GM19397 (cell line): Measurements from ENCODE around the gene IL18R1.

Experiments
- ATAC-seq: cut with Tn5 transposase; IDR thresholded peaks from one replicate; pipeline ENCODE4 v1.9.1; 2021; ENCODE audit warnings: mild to moderate bottlenecking, moderate library complexity; ENCODE audit not compliant: unreplicated experiment

The IL18R1 gene

DNA sequence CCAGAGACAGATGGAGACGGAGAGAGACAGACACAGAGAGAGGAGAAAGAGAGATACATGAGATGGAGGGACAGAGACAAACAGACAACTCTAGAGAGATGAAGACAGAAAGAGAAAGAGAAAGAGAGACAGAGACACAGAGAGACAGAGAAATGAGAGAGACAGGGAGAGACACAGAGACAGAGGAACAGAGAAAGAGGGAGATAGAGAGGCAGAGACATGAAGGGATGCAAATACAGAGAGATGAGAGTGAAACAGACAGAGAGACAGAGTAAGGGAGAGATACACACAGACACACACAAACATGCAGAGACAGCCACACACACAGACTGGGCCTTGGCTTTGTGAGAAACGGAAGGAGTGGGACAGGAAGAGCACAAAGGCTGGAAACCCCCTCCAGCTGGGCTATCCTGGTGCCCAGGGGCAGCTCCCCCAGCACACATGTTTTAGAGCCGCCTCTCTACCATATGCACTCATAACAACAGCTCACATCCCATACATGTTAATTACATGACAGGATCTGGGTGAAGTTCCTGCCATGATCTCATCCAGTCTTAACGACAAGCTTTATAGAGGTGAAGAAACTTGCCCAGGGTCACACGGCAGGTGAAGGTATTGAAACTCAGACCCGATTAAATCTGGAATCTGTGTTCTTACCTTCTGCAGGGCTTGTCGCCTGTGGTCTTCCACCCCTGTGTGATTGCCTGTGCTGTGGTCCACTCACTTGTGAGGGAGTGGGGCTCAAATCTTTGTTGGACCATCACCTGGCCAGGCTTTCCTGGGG lies 32.4 kb downstream of the IL18R1 start:
- ATAC-seq, result no peak

DNA sequence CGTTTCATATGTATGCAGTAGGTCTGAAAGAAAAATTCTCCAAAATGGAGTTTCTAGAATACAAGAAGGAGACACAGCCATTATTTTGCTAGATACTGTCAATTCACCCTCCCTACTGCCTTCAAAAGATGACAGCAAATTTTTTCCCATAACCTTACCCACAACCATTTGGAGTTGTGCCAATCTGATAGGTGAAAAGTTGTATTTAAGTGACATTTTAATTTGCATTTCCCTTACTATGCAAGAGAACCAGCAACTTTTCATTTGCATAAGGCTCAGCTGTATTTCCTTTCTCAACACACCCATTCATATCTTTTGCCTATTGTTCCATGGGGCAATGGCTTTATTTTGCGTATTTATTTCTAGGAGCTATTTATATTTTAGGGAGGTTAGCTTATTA lies 36.0 kb downstream of the IL18R1 start:
- ATAC-seq, result no peak

DNA sequence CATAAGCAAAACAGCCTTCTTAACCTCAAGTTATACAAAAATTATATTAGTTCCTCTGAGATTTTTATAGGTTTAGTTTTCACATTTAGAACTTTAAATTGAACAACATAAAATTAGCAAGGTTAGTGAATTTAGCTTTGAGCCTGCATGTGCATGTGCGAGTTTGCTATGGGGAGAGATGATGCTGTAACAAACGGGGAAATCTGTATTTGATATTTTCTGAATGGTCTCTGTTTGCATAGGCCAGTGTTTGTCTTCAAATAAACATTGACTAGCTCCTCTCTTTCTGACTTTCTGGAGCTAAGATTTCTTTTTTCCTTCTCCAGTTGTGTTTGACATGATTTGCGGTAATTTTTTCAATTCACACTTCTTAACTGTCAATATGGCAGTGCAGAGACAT lies 36.5 kb downstream of the IL18R1 start:
- no peak for ATAC-seq

DNA sequence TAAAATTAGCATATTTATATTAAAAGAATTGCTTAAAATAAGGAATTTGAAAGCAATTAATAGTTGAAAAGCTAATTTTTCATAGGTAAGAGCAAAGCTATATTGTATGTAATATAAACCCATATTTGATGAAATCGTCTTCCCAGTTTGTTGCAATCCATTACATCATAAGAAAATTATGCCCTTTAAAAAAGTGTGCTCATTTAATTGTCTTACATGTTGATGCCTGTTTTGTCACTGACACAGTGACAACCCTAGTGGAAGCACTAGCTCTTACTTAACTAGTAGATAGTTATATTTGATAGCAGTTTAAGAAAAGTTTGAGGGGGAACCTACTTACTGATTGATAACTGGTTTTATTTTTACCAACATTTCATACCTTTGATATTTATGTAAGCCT lies 37.3 kb downstream of the IL18R1 start:
- ATAC-seq, result no peak

DNA sequence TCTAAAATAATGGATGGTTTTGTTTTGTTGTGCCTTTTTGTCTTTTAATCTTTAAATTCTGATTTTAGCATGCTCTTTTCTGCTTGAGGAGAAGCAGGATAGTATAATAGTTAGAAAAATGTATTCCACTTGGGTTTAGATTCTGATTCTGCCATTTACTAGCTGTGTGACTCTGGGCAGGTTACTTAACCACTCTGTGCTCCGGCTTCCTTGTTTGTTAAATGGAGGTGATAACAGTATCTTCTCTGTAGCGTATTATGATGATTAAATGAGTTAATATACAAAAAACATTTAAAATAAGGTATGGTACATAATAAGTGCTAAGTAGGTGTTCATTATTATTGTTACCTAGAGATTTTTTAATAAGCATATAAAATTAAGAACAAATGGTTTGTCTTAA lies 40.4 kb downstream of the IL18R1 start:
- ATAC-seq, result no peak

DNA sequence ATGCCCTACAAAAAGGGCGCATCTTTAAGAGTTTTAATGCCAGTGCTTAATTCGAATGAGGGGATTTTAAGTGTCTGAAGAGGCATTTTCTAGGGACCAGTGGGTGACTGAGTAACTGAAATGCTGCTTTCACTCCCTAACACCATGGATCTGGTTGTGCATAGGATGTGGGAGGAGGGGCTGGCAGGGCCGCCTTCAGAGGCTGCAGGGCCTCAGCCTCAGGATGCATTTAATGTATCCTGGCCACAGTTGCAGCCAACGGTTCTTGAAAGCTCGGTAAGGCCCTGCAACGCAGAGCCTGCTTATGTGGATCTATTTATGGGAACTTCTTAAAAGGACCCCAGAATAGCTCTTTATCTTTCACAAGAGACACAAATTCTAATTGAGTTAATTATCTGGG lies 41.6 kb downstream of the IL18R1 start:
- ATAC-seq, result no peak

DNA sequence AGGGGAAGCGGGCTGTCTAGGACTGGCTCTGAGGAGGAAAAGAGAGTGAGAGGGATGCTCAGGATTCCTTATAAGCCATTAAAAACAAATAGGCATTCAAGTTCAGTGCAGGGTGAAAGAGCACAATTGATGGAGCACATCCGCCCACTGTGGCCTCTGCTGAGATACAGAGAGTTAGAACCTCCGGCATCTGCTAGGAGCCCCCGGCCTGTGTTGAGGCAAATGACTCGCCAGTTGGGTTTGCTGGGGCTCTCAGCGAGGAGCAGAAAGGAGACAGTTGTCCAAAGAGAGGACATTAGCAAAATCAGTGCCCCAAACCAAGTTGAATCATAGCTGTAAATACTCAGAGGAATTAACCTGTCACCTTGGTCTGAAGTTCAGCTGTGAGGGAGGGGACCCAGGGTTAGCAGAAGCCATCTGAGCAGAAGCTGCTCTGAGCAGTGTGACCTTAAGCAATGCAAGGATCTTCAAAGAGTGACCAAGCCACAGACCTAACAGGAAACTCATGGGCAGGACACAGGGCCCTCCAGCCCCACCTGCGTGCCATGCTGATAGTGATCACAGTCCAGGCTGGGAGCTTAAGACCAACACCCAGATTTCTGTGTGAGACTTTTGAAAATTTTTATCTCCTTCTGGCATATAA lies 44.0 kb downstream of the IL18R1 start:
- ATAC-seq, result no peak

DNA sequence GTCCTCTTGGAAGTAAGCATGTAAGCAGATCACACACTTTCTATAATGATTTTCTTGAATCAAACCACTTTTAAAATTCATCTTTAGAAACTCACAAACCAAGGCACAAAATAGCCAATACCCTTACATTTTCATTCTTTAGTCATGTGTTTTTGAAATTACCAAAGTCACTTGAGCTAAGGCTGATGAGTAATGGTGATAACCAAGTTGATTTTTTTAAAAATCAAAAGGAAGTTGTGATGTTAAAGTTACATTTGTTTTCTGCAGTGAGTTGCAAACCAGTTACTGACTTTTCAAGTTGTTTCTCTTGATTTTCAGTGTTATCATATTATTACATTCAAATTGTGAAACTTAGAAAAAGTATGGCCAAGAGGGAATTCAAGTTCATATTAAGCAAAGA lies 45.9 kb downstream of the IL18R1 start:
- ATAC-seq, result no peak

DNA sequence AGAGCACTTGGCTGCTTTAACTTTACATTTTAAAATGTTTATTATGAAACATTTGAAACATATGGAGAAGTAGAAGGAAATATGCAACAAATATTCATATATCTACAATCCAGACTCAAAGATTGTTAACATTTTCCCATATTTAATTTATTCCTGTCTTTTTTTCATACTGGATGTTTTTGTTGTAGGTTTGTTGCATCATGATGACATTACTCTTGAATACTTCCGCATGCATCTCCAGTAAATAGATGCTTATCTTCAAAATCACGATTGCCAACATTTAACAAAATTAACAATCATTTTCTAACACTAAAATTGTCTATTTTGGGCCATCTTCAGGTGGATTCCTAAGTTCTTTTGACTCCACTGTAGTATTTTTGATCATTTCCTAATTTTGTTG lies 46.3 kb downstream of the IL18R1 start:
- ATAC-seq, result no peak

DNA sequence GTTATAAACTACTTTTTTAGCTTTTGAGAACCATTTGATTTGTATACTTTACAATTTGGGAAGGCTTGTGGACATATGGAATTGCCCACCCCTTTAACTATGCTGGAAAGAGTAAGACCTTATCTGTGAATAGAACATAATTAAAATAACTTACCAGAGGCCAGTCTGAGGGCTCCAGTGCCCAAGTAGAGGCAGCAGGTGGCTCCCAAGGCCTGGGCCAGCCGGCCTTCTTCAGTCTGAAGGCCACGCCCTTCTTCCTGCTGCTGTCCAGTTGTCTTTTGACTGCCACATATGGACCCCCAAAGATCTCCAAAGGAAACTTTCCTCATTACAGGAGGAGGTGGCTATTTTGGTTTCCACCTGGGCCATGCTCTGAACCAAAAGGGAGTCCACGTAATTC lies 55.4 kb downstream of the IL18R1 start:
- ATAC-seq, result no peak

DNA sequence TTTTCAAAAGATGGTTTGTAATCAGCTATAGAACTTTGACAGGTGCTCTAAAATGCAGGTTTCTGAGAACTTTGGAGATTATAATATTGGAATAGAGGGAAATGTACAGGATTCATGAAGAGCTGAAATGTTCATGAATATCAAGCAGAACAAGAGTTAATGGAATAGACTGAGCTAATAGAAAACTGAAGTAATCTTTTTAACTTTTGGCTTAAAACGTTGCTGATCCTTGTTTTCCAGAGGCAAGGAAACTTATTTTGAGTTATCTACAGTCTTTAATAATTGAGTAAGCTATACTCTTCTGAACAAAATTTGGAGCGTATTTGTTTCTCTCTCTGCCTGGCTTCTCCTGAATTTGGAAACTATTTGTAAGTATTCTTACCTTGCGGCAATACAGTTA lies 56.6 kb downstream of the IL18R1 start:
- no peak for ATAC-seq

DNA sequence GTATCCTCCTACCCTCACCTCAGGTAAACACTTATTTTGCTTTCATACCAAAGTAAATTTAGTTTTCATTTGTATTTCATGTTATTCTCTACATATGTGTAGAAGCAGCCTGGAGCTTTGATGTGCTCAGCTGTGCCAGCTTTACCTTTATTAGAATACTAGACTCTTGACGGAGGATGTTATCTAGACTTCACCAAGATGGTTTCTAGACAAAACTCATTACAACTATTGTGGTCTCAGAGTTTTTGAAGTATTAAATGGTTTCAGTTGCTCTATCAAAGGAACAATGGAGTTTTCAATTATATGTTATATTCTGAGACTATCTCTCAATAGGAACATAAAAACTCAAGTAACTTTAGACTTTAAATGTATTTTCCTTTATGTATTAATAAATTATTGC lies 62.4 kb downstream of the IL18R1 start:
- ATAC-seq, result no peak

DNA sequence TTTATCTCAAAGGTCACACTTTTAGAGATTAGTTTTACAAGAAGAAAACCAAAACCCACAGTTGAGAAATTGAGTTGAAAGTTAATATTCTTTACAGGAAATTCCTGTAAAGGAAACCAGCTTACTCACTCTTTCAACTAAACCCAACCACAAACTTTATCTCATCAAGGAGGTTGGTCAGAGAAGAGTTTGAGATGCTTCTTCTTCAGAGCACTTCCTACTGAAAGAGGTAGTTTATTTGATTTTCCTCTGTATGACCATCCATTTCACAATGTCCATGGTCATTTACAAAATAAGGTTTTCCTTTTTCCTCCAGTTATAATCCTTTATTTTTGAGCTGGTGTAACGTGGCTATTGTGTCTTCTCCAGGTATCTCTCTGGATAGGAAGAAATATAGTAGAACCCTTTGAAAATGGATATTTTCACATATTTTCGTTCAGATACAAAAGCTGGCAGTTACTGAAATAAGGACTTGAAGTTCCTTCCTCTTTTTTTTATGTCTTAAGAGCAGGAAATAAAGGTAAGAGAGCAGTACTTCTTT lies 62.9 kb downstream of the IL18R1 start:
- peak; percentile 77 for ATAC-seq

DNA sequence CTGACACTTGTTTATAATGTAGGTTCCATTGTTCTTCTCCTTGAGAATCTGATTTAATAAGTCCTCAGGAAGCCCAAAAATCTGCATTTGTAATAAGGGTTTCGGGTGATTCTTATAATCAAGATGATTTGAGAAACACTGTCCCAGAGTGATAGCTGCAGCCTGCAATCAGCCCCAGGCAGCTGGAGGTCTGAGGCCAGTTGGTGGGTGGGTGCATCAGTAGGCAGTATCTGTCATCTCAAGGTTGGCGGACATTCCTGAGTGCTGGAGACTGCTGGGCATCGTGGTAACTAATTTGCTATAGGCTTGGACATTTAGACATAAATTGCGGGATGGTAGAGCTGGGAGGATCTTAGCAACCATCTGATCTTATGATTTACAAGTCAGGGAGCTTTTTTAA lies 64.7 kb downstream of the IL18R1 start:
- no peak for ATAC-seq

DNA sequence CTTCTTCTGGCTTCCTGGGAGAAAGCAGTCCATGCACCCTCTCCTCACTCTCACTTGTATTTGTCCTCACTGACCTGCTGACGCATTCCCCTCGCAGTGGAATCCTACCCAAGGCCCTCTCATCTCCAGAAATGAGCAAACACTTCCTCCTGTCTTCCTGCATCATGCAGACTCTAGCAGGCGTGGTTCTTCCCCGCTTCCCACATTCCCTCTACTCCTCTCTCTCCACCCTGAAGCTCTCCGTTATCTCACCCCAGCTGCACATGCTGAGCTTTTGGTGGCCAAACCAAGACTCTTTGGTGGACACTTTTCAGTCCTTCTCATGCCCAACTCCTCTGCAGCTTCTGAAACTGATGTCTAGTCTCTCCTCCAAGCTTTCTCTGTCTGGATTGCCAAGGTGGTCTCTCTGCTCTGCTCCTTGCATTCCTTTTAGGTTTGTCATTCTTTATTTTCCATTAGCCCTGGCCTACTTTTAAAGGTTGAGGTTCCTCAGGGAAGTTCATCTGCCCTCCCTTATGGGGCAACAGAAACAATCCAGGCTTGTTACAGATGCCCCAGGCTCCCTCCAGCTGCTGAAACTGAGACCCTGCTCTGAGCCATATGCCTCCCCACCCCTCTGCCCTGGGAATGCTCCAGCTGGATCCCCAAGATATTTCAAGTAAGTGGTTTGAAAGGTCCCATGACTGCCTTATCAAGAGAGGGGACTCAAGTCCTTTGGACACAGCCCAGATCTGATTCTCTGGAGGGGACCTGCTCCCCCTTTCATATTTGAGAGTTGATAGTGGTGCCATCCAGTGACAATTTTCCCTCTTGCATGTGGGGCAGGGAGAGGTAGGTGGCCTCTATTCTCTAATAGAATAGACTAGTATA lies 66.5 kb downstream of the IL18R1 start:
- ATAC-seq, result no peak

DNA sequence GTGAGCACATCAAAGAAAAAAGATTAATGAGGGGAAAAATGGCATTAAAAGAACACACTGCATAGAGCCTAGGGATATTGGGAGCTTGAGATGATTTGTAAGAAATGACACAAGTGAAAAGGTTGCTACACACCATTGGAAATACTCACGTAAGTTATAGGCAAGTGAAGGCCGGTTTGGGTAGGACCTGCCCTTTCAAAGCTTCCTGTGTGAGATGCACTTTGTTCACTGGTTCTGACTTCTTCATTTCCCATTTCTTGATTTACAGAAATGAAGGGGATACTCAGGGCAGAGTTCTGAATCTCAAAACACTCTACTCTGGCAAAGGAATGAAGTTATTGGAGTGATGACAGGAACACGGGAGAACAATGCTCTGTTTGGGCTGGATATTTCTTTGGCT lies 67.3 kb downstream of the IL18R1 start, which contains the start of gene IL18RAP:
Gene IL18RAP, plus strand, starts transcription at position 251 of the 400 bp plus-strand sequence. Its CDS starts 118 bp downstream, at position 369.
- ATAC-seq, result no peak

DNA sequence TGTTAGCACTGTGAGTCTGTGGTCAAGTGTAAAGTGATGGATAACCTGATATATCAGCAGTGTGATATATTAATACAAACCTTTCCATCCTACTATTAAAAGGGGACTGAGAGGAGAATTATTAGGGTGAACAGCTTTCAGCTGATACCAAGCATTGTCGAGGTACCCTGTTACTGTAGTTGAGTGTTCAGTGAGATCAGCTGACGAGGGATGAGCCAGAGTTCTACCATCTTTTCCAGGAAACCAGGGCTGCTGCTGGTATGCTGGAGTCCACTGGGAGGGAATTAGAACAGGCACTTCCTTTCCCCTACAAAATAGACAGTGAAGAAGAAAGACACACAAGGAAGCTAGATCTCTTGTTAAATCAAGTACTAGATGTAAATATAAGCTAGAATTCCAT lies 67.8 kb downstream of the IL18R1 start:
- ATAC-seq, result no peak

DNA sequence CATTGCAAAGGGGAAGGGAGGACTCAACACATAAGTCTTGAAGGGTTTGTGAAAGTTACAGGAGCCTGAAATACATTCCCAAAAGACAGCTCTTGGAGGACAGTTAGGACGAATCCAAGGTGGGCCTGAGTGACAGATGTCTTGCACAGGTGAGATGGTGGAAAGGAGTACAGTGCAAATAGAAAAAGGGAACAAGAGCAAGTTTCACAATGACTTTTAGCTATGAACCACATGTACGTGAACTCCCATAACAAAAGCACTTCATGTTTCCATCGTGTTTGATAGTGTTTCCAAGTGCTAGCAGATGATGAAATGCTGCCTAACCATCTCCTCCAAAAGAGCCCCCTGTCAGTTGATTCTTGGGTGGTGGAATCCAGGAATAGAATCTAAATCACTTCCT lies 69.2 kb downstream of the IL18R1 start:
- peak; percentile 83 for ATAC-seq

DNA sequence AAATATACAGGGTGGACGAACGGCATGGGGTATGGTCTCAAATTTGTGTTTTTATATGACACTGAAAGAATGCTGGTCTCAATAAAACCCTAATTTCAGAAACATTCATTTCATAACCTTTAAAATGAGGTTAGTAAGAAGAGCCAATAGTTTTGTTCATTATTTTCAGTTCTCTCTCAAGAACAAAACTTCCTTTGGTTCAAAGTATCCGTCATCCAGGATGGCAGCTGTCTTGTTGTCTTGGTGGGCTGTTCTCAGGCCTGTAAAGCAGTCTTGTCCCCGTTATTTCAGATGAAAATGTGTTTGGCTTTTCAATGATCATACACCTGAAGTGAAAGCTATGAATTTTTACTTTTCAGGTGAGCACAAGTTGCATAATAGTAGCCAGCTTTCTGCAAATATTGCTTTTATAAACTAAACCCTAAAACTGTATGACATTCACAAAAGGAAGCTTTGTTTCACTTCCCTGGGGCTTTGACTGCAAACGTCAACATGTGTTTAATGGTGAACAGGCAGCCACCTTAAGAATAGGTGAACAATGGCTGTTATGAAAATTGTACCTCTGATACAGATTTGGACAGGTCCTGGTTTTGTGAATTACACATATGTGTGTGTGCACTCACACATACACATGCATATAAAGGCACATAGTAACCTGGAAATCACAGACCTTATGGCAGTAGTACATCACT lies 70.0 kb downstream of the IL18R1 start:
- no peak for ATAC-seq

DNA sequence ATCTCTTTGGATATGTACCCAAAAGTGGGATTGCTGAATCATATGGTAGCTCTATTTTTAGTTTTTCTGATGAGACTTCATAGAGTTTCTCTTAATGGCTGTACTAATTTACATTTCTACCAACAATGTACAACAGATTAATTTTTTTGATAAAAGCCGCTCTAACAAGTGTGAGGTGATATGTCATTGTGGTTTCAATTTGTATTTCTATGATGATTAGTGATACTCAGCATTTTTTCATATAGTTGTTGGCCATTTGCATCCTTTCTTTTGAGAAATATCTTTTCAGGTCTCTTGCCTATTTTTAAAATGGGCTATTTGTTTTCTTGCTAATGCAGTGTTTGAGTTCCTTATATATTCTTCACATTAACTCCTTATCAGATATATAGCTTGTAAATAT lies 71.7 kb downstream of the IL18R1 start:
- no peak for ATAC-seq

DNA sequence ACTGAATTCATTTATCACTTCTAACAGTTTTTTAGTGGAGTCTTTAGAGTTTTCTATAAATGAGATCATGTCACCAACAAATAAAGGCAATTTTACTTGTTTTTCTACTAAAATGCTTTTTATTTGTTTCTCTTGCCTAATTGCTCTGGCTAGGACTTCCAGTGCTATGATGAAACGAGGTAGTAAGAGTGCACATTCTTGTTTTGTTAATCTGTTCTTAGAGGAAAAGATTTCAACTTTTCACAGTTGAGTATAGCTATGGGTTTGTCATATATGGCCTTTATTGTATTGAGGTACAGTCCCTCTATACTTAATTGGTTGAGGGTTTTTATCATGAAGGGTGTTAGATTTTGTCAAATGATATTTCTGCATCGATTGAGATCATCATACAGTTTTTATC lies 73.0 kb downstream of the IL18R1 start:
- ATAC-seq, result no peak
